ENCODE results near the gene BCAN.

- TF ChIP-seq CTCF (IDR thresholded peaks at IDR 0.05; ENCODE audit: low read length) (no peak), EZH2 (optimal IDR thresholded peaks at IDR 0.05; ENCODE audit: low read depth, low read length) (no peak)
These were observed 22.3 kb upstream of the BCAN start for GRCh38 chr1:156619582-156619955.
